ENCODE data around the gene CHD5.
"Not testable (repeated sequence)": the region's sequence is repeated elsewhere in the genome, so short reads cannot be mapped to it uniquely, and the experiment has no call there.

The CHD5 gene

GRCh38 chr1:6080469-6080868 is 99.7 kb downstream of the CHD5 start:
- DNase-seq = peak in 1 of 2 donors; percentile 28

DNA sequence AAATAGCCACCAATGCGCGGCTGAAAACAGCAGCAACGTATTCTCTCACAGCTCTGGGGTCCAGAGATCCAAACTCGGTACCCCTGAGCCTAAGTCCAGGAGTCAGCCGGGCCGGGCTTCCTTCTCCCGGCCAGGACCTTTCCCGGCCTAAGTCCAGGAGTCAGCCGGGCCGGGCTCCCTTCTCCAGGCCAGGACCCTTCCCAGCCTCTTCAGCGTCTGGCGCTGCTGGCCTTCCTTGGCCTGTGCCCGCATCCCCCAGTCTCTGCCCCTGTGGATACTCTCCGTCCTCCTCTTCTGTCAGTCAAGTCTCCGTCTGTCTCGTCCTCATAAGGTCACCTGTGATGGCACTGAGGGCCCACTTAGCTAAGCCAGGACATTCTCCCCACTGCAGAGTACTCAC is 102.2 kb downstream of the CHD5 start:
- DNase-seq = no peak

DNA sequence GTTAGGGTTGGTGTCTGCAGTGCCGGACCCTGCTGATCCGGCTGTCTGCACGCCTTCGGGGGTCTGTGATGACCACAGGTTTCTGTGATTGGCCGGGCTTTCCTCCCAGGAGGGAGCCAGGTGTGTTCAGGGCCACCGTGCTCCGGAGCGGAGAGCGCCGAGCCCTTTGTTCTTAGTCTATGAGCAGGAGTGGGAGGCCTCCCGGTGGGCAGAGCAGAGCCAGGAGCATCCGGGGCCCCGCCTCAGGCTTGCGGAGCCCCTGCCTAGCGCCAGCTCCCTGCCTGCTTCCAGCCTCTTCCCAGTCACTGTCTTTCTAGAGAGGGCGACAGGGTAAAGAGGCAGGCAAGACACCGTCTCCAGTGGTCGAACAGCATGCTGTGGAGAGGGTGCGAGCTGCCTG is 102.6 kb downstream of the CHD5 start:
- DNase-seq = no peak

DNA sequence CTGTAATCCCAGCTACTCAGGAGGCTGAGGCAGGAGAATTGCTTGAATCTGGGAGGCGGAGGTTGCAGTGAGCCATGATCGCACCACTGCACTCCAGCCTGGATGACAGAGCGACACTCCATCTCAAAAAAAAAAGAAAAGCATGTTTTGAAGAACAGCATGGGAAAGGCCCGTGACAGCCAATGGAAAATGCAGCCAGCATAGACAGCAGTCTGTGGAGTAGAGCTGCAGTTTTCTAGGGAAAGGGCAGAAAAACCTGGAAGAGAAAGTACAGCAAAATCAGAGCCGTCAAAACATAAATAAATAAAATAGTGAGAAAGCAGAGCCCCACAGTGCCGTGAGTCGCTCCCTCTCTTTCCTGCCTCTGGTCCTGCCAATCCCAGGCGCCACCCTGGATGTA is 103.1 kb downstream of the CHD5 start:
- not testable (repeated sequence) for DNase-seq

- DNase-seq = no peak
Observed at GRCh38 chr1:6075748-6076147, 104.4 kb downstream of the CHD5 start.

- no peak for DNase-seq
Observed at GRCh38 chr1:6074192-6074901, 105.8 kb downstream of the CHD5 start.

DNA sequence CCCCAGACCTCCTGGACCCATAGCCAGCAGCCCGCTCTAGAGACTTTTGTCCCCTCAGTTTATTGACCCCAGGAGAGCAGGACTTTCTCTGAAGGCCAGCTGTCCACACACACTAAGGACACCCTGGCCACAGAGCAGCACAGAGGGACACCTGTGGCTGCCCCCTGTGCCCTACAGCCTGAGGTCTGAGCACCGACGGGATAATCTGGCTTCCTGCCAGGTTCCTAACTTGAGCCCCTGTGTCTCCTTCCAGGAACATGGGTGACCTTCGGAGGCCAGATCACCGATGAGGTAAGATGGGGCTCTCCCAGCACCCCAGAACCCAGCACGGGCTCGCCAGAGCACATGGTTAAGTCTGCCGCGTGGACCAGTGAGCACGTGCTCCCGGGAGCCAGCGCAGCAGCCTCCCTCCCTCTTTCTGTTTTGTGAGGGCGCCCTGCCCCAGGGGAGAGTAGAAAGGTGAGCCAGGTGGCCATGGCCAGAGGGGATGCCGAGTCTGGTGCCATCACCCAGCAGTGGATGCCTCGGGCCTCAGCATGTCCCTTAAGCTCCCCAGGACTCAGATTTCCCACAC is 106.6 kb downstream of the CHD5 start:
- DNase-seq = no peak

GRCh38 chr1:6072774-6073479 is 107.2 kb downstream of the CHD5 start:
- no peak for DNase-seq

- DNase-seq = no peak
Observed at GRCh38 chr1:6071219-6071618, 108.9 kb downstream of the CHD5 start.

GRCh38 chr1:6070450-6070974 is 109.6 kb downstream of the CHD5 start:
- DNase-seq = no peak

GRCh38 chr1:6069573-6069972 is 110.5 kb downstream of the CHD5 start:
- DNase-seq = no peak

DNA sequence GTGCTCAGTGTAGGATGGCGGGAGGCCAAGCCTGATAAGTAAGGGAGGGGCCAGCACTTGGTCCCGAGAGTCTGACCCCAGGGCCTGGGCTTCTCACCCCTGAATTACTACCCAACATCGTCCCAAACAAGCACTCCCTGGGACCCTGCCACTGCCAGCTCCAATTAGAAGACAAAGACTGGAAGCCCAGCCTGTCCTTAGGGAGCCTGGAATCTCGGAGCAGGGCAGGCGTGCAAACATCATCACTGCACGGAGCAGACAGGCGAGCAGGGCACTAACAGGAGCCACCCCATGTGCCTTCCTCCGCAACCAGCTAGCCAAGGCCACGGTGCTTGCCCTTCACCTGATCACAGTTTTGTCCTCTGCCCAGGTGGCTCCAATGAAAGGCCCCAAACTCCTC is 111.2 kb downstream of the CHD5 start:
- DNase-seq = no peak

GRCh38 chr1:6068073-6068472 is 112.0 kb downstream of the CHD5 start:
- no peak for DNase-seq

DNA sequence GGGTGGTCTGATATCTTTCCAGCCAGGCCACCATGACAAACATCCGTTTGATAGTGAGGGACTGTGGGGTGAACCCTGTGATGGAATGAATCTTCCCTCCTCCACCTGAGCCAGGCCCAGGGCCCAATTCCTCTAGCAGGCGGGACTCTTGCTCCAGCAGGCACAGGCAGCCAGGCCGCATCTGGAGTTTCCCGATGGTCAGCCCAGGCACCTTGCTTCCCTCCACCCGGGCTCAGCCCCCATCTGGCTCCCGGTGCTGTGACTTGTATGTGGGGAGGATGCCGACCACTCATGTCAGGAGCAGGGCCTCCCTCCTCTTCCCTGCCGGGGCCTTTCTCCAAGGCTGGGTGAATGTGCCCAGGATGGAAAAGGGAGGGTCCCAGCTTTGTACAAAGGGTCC is 113.4 kb downstream of the CHD5 start:
- DNase-seq = no peak

GRCh38 chr1:6065093-6065858 is 114.8 kb downstream of the CHD5 start:
- DNase-seq = no peak

GRCh38 chr1:6063532-6064053 is 116.5 kb downstream of the CHD5 start:
- DNase-seq = not testable (repeated sequence)

GRCh38 chr1:6062670-6063069 is 117.5 kb downstream of the CHD5 start:
- DNase-seq = no peak

DNA sequence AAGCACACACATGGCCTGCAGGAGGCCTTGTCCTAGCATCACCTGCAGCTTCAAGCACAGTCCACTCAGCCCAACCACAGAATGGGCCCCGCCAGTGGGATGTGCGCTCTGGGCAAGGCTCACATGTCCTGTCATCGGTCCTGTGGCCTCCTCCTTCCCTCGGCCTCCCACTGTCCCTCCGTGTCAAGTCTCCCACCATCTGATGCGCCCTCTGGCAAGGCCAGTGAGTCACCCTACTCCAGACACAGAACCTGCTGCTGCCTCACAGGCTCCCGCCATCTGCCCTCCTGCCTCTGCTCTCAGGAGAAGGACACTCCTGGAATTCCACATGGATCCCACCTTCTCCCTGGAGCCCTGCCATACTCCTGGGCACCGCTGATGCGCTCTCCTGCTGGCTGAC is 120.3 kb downstream of the CHD5 start:
- DNase-seq = no peak

GRCh38 chr1:6057170-6057845 is 122.8 kb downstream of the CHD5 start:
- DNase-seq = no peak

DNA sequence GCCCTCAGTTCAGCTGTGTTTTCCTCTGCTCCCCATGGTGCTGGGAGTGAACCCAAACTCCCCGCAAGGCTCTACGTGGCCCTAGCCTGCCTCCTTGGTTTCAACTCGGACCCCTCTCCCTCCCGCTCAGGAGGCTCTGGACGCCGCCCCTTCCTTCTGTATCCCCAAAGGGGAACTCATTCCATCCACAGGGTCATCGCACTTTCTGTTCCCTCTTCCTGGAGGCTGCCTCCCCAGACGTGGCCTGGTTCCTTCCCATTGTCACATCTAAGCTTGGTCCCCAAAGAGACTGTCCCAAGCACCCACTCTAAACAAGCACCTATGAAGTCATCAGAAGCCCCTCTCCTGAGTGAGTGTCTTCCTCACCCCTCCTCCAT is 123.6 kb downstream of the CHD5 start:
- DNase-seq = no peak

GRCh38 chr1:6054596-6054995 is 125.5 kb downstream of the CHD5 start:
- DNase-seq = no peak

DNA sequence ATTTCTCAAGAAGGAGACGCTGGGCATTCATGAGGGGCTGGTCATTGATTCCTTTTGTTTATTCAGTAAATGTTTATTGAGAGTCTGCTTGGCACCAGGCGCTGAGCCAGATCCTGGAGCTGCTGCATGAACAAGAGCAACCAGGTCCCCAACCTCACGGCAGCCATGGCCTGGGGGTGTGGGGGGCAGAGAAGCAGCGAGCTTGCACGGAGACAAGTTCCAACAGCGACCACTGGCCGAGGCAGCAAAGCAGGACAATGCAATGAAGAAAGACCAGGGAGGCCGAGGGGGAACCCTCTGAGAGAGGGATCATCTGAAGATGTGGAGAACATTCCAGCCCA is 126.9 kb downstream of the CHD5 start:
- no peak for DNase-seq

Measured in hippocampal formation (tissue), 2 donors.